PFSK-1 (cell line): ENCODE measurements around the gene FAM168A.

Source experiments
- FOXP2 ChIP-seq: optimal IDR thresholded peaks from 2 replicates; pipeline ENCODE3; 2011; ENCODE audit warnings: borderline replicate concordance, control low read depth, inconsistent platforms; ENCODE audit not compliant: insufficient read depth; ENCODE audit errors: extremely low read length, extremely low read depth
- POLR2AphosphoS5 ChIP-seq: IDR thresholded peaks from 2 replicates; pipeline ENCODE4 v1.6.1; 2012; ENCODE audit warnings: low read depth, mild to moderate bottlenecking, control low read depth, low read length, moderate library complexity
- SIN3A ChIP-seq: IDR thresholded peaks from 2 replicates; pipeline ENCODE4 v1.6.1; 2012; ENCODE audit warnings: mild to moderate bottlenecking, low read length, moderate library complexity, borderline replicate concordance; ENCODE audit not compliant: insufficient read depth
- TAF1 ChIP-seq: IDR thresholded peaks from 2 replicates; pipeline ENCODE4 v1.6.1; 2012; ENCODE audit warnings: low read length, control low read depth, borderline replicate concordance; ENCODE audit not compliant: insufficient read depth
- TF ChIP-seq, protein P1 (sequence below), 2 experiments: IDR thresholded peaks; 2 replicates each; pipeline versions ENCODE4 v1.6.1 to v1.8.0; 2011 to 2012; ENCODE audit warnings: low read depth in 2 of 2, low read length in 2 of 2, control low read depth in 1 of 2, inconsistent platforms in 1 of 2, mild to moderate bottlenecking in 1 of 2, moderate library complexity in 1 of 2; ENCODE audit not compliant: insufficient read depth in 1 of 2

DNA sequence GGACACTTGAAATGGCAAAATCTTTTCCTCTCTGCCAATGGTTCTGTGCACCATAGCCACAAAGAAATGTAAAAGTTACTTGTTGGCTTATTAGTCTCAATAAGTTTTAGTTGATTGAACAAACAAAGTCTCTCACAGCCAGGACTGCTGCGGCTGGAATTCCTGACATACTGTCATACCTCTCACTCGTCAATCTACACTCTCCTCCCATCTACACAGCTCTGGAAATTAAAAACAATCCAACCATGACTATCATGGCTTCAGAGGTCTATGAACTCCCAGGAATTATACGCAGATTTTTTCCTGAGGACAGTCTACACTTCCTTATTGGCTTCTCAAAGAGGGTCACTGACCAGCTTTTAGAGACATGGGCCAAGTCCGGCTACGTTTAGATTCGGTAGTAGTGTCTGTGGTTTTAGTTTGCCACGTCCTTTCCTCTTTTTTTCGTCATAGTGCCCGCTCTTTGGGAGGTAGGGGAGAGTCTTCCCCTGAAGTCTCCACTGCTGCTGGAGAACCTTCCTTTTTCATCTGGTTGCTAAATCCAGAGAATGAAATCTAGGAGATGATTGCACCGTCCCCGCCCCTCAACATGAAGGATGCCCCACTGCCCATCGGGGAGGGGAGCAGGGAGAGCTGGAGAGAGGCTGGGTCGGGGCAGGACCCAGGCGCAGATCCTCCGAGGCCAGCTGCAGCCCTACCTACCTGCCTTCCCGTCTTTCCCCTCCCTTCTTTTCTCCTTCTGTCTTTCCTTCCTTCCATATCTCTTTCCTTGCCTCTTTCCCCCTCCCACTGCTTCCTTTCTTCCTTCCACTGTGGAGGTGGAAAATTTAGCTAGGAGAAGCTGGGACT, 47.4 kb upstream of the FAM168A start:
- TF ChIP-seq, protein P1, sequence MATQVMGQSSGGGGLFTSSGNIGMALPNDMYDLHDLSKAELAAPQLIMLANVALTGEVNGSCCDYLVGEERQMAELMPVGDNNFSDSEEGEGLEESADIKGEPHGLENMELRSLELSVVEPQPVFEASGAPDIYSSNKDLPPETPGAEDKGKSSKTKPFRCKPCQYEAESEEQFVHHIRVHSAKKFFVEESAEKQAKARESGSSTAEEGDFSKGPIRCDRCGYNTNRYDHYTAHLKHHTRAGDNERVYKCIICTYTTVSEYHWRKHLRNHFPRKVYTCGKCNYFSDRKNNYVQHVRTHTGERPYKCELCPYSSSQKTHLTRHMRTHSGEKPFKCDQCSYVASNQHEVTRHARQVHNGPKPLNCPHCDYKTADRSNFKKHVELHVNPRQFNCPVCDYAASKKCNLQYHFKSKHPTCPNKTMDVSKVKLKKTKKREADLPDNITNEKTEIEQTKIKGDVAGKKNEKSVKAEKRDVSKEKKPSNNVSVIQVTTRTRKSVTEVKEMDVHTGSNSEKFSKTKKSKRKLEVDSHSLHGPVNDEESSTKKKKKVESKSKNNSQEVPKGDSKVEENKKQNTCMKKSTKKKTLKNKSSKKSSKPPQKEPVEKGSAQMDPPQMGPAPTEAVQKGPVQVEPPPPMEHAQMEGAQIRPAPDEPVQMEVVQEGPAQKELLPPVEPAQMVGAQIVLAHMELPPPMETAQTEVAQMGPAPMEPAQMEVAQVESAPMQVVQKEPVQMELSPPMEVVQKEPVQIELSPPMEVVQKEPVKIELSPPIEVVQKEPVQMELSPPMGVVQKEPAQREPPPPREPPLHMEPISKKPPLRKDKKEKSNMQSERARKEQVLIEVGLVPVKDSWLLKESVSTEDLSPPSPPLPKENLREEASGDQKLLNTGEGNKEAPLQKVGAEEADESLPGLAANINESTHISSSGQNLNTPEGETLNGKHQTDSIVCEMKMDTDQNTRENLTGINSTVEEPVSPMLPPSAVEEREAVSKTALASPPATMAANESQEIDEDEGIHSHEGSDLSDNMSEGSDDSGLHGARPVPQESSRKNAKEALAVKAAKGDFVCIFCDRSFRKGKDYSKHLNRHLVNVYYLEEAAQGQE (IDR thresholded peaks at IDR 0.05; ENCODE audit: insufficient read depth in 1 of 2, low read depth in 2 of 2, low read length in 2 of 2) = no peak
- TF ChIP-seq TAF1 = no peak
- no peak for TF ChIP-seq POLR2AphosphoS5
- no peak for TF ChIP-seq SIN3A
- TF ChIP-seq FOXP2 = no peak
